Natural killer cell (primary cell): ENCODE measurements around the gene ANGPTL2. TPM values are rescaled to one million over a fixed set of nuclear protein-coding genes. Genes with fewer than 3 reads are reported as not detected.

Experiments
- ATAC-seq, 3 donors: fragments of 150-1000 bp in 2 of 3; fragments of 200-7000 bp in 1 of 3; cut with Tn5 transposase; 1 replicate in 1 of 3; 2 replicates in 2 of 3; pipeline ENCODE4 v1.10.0; 2021; ENCODE audit warnings: mild to moderate bottlenecking in 2 of 3, moderate library complexity in 2 of 3
- DNase-seq, 2 donors: peaks; one replicate each; pipeline versions ENCODE4 v3.0.0 to v3.0.0-alpha.2; 2013 to 2021; ENCODE audit warnings: mixed read lengths in 1 of 2
- H3K27ac ChIP-seq: one replicate; pipeline ENCODE4 v1.5.1; 2013; ENCODE audit warnings: mild to moderate bottlenecking, low read length
- H3K27me3 ChIP-seq: one replicate; pipeline ENCODE4 v1.6.1; 2013; ENCODE audit warnings: low read length; ENCODE audit not compliant: control insufficient read depth, insufficient read depth
- H3K36me3 ChIP-seq: one replicate; pipeline ENCODE4 v1.6.1; 2013; ENCODE audit warnings: low read length; ENCODE audit not compliant: control insufficient read depth, insufficient read depth
- H3K4me1 ChIP-seq: one replicate; pipeline ENCODE4 v1.6.1; 2013; ENCODE audit warnings: low read length; ENCODE audit not compliant: control insufficient read depth, insufficient read depth
- H3K4me3 ChIP-seq: one replicate; pipeline ENCODE4 v1.5.1; 2013; ENCODE audit warnings: low read length
- H3K9me3 ChIP-seq: one replicate; pipeline ENCODE4 v1.6.1; 2013; ENCODE audit warnings: low read length; ENCODE audit not compliant: control insufficient read depth, insufficient read depth
- H3K27ac Mint-ChIP-seq, 2 donors: one replicate each; pipeline ENCODE4 v1.8.0; 2022; ENCODE audit warnings: mild to moderate bottlenecking in 2 of 2, mixed read lengths in 2 of 2, moderate library complexity in 1 of 2
- H3K27me3 Mint-ChIP-seq, 2 donors: one replicate each; pipeline ENCODE4 v1.8.0; 2022; ENCODE audit warnings: low read depth in 2 of 2, mixed read lengths in 2 of 2
- H3K36me3 Mint-ChIP-seq: one replicate; pipeline ENCODE4 v1.8.0; 2022; ENCODE audit warnings: mixed read lengths
- H3K4me1 Mint-ChIP-seq, 2 donors: one replicate each; pipeline ENCODE4 v1.8.0; 2022; ENCODE audit warnings: mixed read lengths in 2 of 2
- H3K4me3 Mint-ChIP-seq: one replicate; pipeline ENCODE4 v1.8.0; 2022; ENCODE audit warnings: mild to moderate bottlenecking, moderate library complexity, mixed read lengths
- H3K9me3 Mint-ChIP-seq, 2 donors: one replicate each; pipeline ENCODE4 v1.8.0; 2022; ENCODE audit warnings: mixed read lengths in 2 of 2
- CTCF ChIP-seq: fragments of 200-600 bp; IDR thresholded peaks from one replicate; pipeline ENCODE4 v1.8.0; 2022; ENCODE audit warnings: antibody characterized with exemption
- WGBS: methylation state at CpG from one replicate; pipeline ENCODE4 v1.1.7; 2013; ENCODE audit warnings: missing lambda C conversion rate; ENCODE audit not compliant: insufficient coverage; 5-methylcytosine and 5-hydroxymethylcytosine counted together
- intact Hi-C: fragments of 100-400 bp; cut with micrococcal nuclease; formaldehyde crosslinking; loops from one replicate; pipeline ENCODE4 v1.14.2; 2022
- total RNA-seq, 4 donors: library from RNA; stranded (reverse); fragments of 120-200 nt in 1 of 4; gene quantifications; one replicate each; pipeline versions ENCODE4 v1.2.3 to v1.2.4, GENCODE V29; 2013 to 2022

The ANGPTL2 gene
- total RNA-seq, 3 donors from 2014 or later (not counting 1 experiment from before 2014, with no cell fraction given), result not detected

DNA sequence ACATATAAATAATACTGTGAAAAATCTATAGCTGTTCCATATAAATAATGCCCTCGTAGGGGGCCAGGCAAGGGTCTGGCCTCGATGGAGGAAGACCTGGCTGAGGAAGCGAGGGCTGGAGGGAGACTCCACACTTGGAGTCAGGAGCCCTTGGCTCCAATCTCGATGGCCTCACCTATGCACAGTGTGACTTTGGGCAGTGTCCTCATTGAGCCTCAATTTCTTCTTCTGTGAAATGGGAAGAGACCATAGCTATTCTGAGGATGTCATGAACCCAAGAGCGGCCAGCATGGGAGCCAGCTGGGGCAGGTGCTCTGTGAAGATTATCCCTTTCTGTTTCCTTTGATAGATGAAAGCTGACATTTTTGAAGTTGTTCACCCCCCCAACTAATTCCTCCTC, 24.8 kb downstream of the ANGPTL2 start:
- WGBS, result 97% methylated on average over 5 of the region's 5 CpGs
- Histone ChIP-seq H3K9me3 (no peaks in the 10 kb centered on the region), H3K27me3 (no peaks in the 10 kb centered on the region), H3K27ac (no peak overlapping the region), H3K36me3 (no peaks in the 10 kb centered on the region), H3K4me3 (no peak overlapping the region), H3K4me1 (no peaks in the 10 kb centered on the region)
- H3K4me3 Mint-ChIP-seq, result no peak overlapping the region
- H3K36me3 Mint-ChIP-seq, result no peaks in the 10 kb centered on the region
- DNase-seq (no peak), ATAC-seq (no peak)
- no peak for TF ChIP-seq CTCF
- intact Hi-C loops, result no loop called here
- no peak overlapping the region for H3K27ac Mint-ChIP-seq
- H3K27me3 Mint-ChIP-seq, result no peaks in the 10 kb centered on the region
- H3K9me3 Mint-ChIP-seq, result no peaks in the 10 kb centered on the region
- H3K4me1 Mint-ChIP-seq, result no peaks in the 10 kb centered on the region

DNA sequence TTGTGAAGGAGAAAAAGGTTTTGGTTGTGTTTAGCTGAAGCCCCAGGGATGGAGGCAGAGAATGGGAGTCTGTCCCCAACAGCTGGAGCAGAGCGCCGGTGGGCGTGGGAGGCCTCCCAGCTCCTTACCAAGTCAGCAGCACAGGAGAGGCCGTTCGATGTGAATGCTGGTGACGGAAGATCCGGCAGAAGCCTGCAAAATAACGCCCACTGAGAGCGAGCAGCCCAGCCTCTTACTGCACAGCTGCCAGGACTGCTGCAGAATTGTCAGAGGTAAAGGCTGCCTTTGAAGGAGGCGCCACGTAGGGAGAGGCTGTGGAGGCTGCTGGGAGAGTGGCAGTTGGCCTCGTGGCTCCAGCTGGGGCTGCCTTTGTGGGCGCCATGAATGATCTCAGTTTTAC, 26.2 kb downstream of the ANGPTL2 start:
- intact Hi-C loops, result no loop called here
- Histone ChIP-seq H3K9me3 (no peaks in the 10 kb centered on the region), H3K36me3 (no peaks in the 10 kb centered on the region), H3K27ac (no peak overlapping the region), H3K27me3 (no peaks in the 10 kb centered on the region), H3K4me3 (no peak overlapping the region), H3K4me1 (peaks cover 5% of the 10 kb centered on the region)
- TF ChIP-seq CTCF, result no peak
- H3K4me3 Mint-ChIP-seq, result no peak overlapping the region
- no peak overlapping the region for H3K27ac Mint-ChIP-seq
- ATAC-seq (no peak), DNase-seq (no peak)
- H3K27me3 Mint-ChIP-seq, result no peaks in the 10 kb centered on the region
- H3K9me3 Mint-ChIP-seq, result no peaks in the 10 kb centered on the region
- H3K4me1 Mint-ChIP-seq, result peaks cover 0 to 7% of the 10 kb centered on the region in 2 donors
- WGBS, result 91% methylated on average over 13 of the region's 13 CpGs
- no peaks in the 10 kb centered on the region for H3K36me3 Mint-ChIP-seq

DNA sequence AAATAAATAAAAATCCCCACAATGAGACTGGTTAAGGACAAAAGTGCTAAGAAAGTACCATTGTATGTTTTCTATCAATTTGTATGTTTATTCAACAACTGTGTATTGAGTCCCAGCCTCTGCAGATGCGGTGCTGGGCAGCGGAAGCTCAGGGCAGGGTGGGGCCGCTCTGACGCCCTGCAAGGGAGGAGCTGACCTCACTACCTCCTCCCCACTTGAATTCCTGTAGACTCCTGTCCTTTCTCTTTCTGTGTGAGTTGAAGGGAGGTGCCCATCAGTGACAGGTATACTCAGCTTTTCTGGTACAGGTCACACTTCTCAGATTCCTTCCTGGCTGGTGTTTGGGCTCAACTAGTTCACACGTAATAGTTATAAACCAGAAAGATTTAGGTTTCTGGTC, 27.0 kb downstream of the ANGPTL2 start:
- TF ChIP-seq CTCF, result no peak
- H3K4me3 Mint-ChIP-seq, result no peak overlapping the region
- no peak overlapping the region for H3K4me3 ChIP-seq
- H3K36me3 Mint-ChIP-seq, result no peaks in the 10 kb centered on the region
- no peaks in the 10 kb centered on the region for H3K9me3 ChIP-seq
- DNase-seq, result no peak
- WGBS, result 98% methylated on average over 3 of the region's 5 CpGs
- peaks cover 5% of the 10 kb centered on the region for H3K4me1 ChIP-seq
- H3K27ac ChIP-seq, result no peak overlapping the region
- H3K9me3 Mint-ChIP-seq, result no peaks in the 10 kb centered on the region
- no peak for ATAC-seq
- no peaks in the 10 kb centered on the region for H3K36me3 ChIP-seq
- intact Hi-C loops, result no loop called here
- no peaks in the 10 kb centered on the region for H3K27me3 Mint-ChIP-seq
- H3K27me3 ChIP-seq, result no peaks in the 10 kb centered on the region
- H3K4me1 Mint-ChIP-seq, result peaks cover 4 to 7% of the 10 kb centered on the region in 2 donors
- no peak overlapping the region for H3K27ac Mint-ChIP-seq

DNA sequence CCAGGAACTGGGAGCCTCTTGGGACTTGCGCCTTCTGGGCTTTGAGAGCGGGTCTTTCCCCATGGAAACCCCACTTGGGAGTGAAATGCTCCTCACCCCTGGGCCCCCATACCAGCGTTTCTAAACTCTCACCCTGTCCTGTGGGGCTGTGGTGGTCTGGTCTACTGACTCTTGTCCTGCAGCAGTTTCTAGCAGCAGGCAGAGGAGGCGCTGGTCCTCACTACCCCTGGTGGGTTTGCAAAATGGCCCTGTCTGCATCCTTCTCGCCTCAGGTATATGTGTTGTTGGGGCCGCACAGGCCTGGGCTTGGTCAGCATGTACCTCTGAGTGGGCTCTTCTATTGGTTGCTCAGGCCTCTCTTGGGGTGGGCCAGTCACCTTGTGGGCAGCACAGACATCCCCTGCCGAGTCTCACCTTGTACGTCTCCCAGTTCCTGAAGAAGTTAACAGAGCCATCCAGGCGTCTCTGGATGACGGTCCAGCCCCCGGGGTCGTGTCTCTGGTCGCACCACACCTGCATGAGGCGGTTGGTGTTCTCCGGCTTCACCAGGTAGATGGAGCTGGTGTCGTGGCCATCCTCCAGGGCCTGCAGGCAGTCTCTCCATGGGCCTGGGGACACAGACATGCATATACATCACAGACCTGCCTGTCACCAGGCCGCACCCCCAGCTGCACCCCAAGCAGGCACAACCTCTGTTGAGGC, 29.0 kb downstream of the ANGPTL2 start:
- no peaks in the 10 kb centered on the region for H3K9me3 Mint-ChIP-seq

More for the DNA sequence above, 29.0 kb downstream of the ANGPTL2 start:
- H3K4me3 ChIP-seq, result no peak overlapping the region
- H3K36me3 ChIP-seq, result no peaks in the 10 kb centered on the region
- H3K4me1 Mint-ChIP-seq, result peaks cover 4 to 7% of the 10 kb centered on the region in 2 donors
- TF ChIP-seq CTCF, result no peak
- no peaks in the 10 kb centered on the region for H3K27me3 Mint-ChIP-seq
- H3K27me3 ChIP-seq, result no peaks in the 10 kb centered on the region
- ATAC-seq, result no peak
- no peak for DNase-seq
- H3K4me3 Mint-ChIP-seq, result no peak overlapping the region
- H3K9me3 ChIP-seq, result no peaks in the 10 kb centered on the region
- H3K27ac Mint-ChIP-seq, result no peak overlapping the region
- H3K4me1 ChIP-seq, result peaks cover 5% of the 10 kb centered on the region
- no peaks in the 10 kb centered on the region for H3K36me3 Mint-ChIP-seq
- 96% methylated on average over 17 of the region's 17 CpGs for WGBS
- intact Hi-C loops, result no loop called here
- no peak overlapping the region for H3K27ac ChIP-seq
